Colon (tissue), 2 donors: ENCODE data around the gene MKKS.

ENCODE experiments used
- FAIRE-seq: peaks from 2 replicates; lab custom pipeline; 2012; peaks lifted over from hg19 to GRCh38; lab: Jason Lieb, UNC
- donor health status: control.
- donor health status: control.

Gene MKKS

GRCh38 chr20:10433623-10434466, at the start of gene MKKS:
MKKS (minus strand) TSS chr20:10434222; CDS start chr20:10413514, 20,708 bp downstream.
- no peak for FAIRE-seq

- FAIRE-seq = no peak
Measured at GRCh38 chr20:10483691-10484090, 49.7 kb upstream of the MKKS start.

- FAIRE-seq = no peak
Measured at GRCh38 chr20:10481676-10482075, 47.7 kb upstream of the MKKS start.

GRCh38 chr20:10478930-10479329, 44.9 kb upstream of the MKKS start:
- no peak for FAIRE-seq

GRCh38 chr20:10478205-10478604, 44.2 kb upstream of the MKKS start:
- FAIRE-seq = no peak

- no peak for FAIRE-seq
Measured at GRCh38 chr20:10476319-10476724, 42.3 kb upstream of the MKKS start.

- no peak for FAIRE-seq
Measured at GRCh38 chr20:10475225-10475624, 41.2 kb upstream of the MKKS start.

- FAIRE-seq = no peak
Measured at GRCh38 chr20:10474606-10475184, 40.7 kb upstream of the MKKS start.

GRCh38 chr20:10472871-10473270, 38.8 kb upstream of the MKKS start:
- no peak for FAIRE-seq

- FAIRE-seq = no peak
Measured at GRCh38 chr20:10470276-10470675, 36.3 kb upstream of the MKKS start.

GRCh38 chr20:10469599-10469998, 35.6 kb upstream of the MKKS start:
- no peak for FAIRE-seq

- no peak for FAIRE-seq
Measured at GRCh38 chr20:10469056-10469455, 35.0 kb upstream of the MKKS start.

GRCh38 chr20:10468340-10468845, 34.4 kb upstream of the MKKS start:
- FAIRE-seq = no peak

GRCh38 chr20:10467681-10468339, 33.8 kb upstream of the MKKS start:
- FAIRE-seq = no peak

GRCh38 chr20:10466855-10467254, 32.8 kb upstream of the MKKS start:
- no peak for FAIRE-seq

GRCh38 chr20:10466325-10466724, 32.3 kb upstream of the MKKS start:
- FAIRE-seq = no peak

- no peak for FAIRE-seq
Measured at GRCh38 chr20:10465135-10465534, 31.1 kb upstream of the MKKS start.

- no peak for FAIRE-seq
Measured at GRCh38 chr20:10463622-10464021, 29.6 kb upstream of the MKKS start.

- FAIRE-seq = no peak
Measured at GRCh38 chr20:10462516-10462915, 28.5 kb upstream of the MKKS start.

- FAIRE-seq = no peak
Measured at GRCh38 chr20:10461495-10461894, 27.5 kb upstream of the MKKS start.

- FAIRE-seq = no peak
Measured at GRCh38 chr20:10454151-10454750, 20.2 kb upstream of the MKKS start.

GRCh38 chr20:10453241-10453640, 19.2 kb upstream of the MKKS start:
- FAIRE-seq = no peak

GRCh38 chr20:10449270-10449669, 15.2 kb upstream of the MKKS start:
- FAIRE-seq = no peak
